K562 (cell line): ENCODE data around the gene SYNE1. TPM values are rescaled to one million over a fixed set of nuclear protein-coding genes. Genes with fewer than 3 reads are reported as not detected.

Experiments used
- BRF2 ChIP-seq: IDR thresholded peaks from 3 replicates; pipeline ENCODE4 v1.6.1; 2011; ENCODE audit warnings: borderline replicate concordance, mild to moderate bottlenecking; ENCODE audit not compliant: insufficient read length, insufficient read depth
- DEAF1 ChIP-seq: fragments of 450-650 bp; formaldehyde crosslinking; IDR thresholded peaks from 2 replicates; pipeline ENCODE4 v1.4.0; 2020; ENCODE audit warnings: mild to moderate bottlenecking, moderate library complexity
- E2F6 ChIP-seq, 2 experiments: IDR thresholded peaks; 2 replicates each; pipeline ENCODE4 v1.6.1; 2011; ENCODE audit warnings: borderline replicate concordance in 1 of 2, control low read depth in 1 of 2, low read depth in 1 of 2, low read length in 1 of 2, mild to moderate bottlenecking in 1 of 2, mixed read lengths in 1 of 2, moderate library complexity in 1 of 2; ENCODE audit not compliant: insufficient read depth in 1 of 2, insufficient read length in 1 of 2, poor library complexity in 1 of 2, severe bottlenecking in 1 of 2; ENCODE audit errors: extremely low read depth in 1 of 2
- E4F1 ChIP-seq: fragments of 250-450 bp; sonication (Bioruptor Pico); IDR thresholded peaks from 2 replicates; pipeline ENCODE4 v1.5.0; 2021; ENCODE audit warnings: mild to moderate bottlenecking, borderline replicate concordance
- FOXA1 ChIP-seq: fragments of 450-650 bp; IDR thresholded peaks from 2 replicates; pipeline ENCODE4 v1.6.1; 2016; ENCODE audit warnings: mild to moderate bottlenecking, borderline replicate concordance
- GATA2 ChIP-seq: sonication (generic); formaldehyde crosslinking; IDR thresholded peaks from 2 replicates; pipeline ENCODE4 v1.4.0; 2020; ENCODE audit warnings: mild to moderate bottlenecking, missing genetic modification reagents
- GTF2A2 ChIP-seq: IDR thresholded peaks from 2 replicates; pipeline ENCODE4 v1.6.1; 2016; ENCODE audit warnings: mild to moderate bottlenecking, missing genetic modification characterization, missing compliant biosample characterization
- NCOA6 ChIP-seq: fragments of 450-650 bp; IDR thresholded peaks from 2 replicates; pipeline ENCODE4 v1.6.1; 2017; ENCODE audit warnings: mild to moderate bottlenecking
- NFRKB ChIP-seq: fragments of 450-650 bp; IDR thresholded peaks from 2 replicates; pipeline ENCODE4 v1.6.1; 2016; ENCODE audit warnings: low read depth
- PBX2 ChIP-seq, 2 experiments: IDR thresholded peaks in 1 of 2; conservative IDR thresholded peaks in 1 of 2; 2 replicates each; pipeline ENCODE4 v1.6.1; 2016; ENCODE audit warnings: low read depth in 2 of 2, mild to moderate bottlenecking in 1 of 2, missing compliant biosample characterization in 1 of 2, missing genetic modification characterization in 1 of 2, moderate library complexity in 1 of 2
- SRF ChIP-seq, 2 experiments: fragments of 250-450, 450-650 bp in 1 of 2; sonication (Bioruptor Pico) in 1 of 2; sonication (generic) in 1 of 2; formaldehyde crosslinking; IDR thresholded peaks; 2 replicates each; pipeline versions ENCODE4 v1.5.0 to v1.5.1; 2020 to 2022; ENCODE audit warnings: mild to moderate bottlenecking in 1 of 2, missing genetic modification reagents in 1 of 2
- SRSF7 ChIP-seq: fragments of 200-400 bp; formaldehyde crosslinking; optimal IDR thresholded peaks from 2 replicates; pipeline ENCODE3; 2017; ENCODE audit warnings: mild to moderate bottlenecking, low read depth, low read length
- TBL1XR1 ChIP-seq, 2 experiments: IDR thresholded peaks; 2 replicates each; pipeline ENCODE4 v1.6.1; 2012; ENCODE audit warnings: improper control_type of control experiment in 2 of 2, low read length in 2 of 2, mild to moderate bottlenecking in 1 of 2
- TEAD1 ChIP-seq, 2 experiments: fragments of 450-650 bp in 1 of 2; sonication (generic) in 1 of 2; formaldehyde crosslinking; IDR thresholded peaks; 2 replicates each; pipeline versions ENCODE4 v1.4.0 to v1.8.0; 2020 to 2022; ENCODE audit warnings: mild to moderate bottlenecking in 2 of 2, missing genetic modification reagents in 1 of 2
- ZFP36 ChIP-seq: fragments of 150-350 bp; IDR thresholded peaks from 2 replicates; pipeline ENCODE4 v1.6.1; 2018; ENCODE audit warnings: low read length, low read depth; ENCODE audit not compliant: partially characterized antibody
- ZNF75A ChIP-seq: fragments of 450-650 bp; formaldehyde crosslinking; IDR thresholded peaks from 2 replicates; pipeline ENCODE4 v1.4.0; 2020; ENCODE audit warnings: mild to moderate bottlenecking
- polyA plus RNA-seq, 8 experiments: library from polyadenylated mRNA; depleted of rRNA in 4 of 8; stranded (reverse) in 5 of 8; unstranded in 3 of 8; fragments of >200 nt; fragmentation: Nextera tagmentation in 2 of 8; fragmentation: Illumina TruSeq in 1 of 8; extraction: Ambion mirVana in 2 of 8; extraction: Trizol in 1 of 8; gene quantifications; 2 replicates each; pipeline versions ENCODE4 v1.2.1 to v1.2.3, GENCODE V29; 2011 to 2014; ENCODE audit warnings: inconsistent platforms in 1 of 8, missing spikeins in 1 of 8
- total RNA-seq, 7 experiments: library from RNA; depleted of rRNA in 6 of 7; stranded (reverse); fragments of >200 nt in 6 of 7; fragmentation: Illumina TruSeq in 2 of 7; extraction: Trizol in 2 of 7; gene quantifications; 2 replicates each; pipeline versions ENCODE4 v1.2.1 to v1.2.3, GENCODE V29; 2011 to 2021; ENCODE audit warnings: low replicate concordance in 1 of 7

Gene SYNE1
- total and polyA plus RNA-seq, 9 of the 15 experiments (the other 6 are each of a cell fraction or from before 2014, with no cell fraction given): under 0.01 to 0.42 (median 0.08) TPM; not detected in 1

GRCh38 chr6:152301765-152302568, 335.2 kb downstream of the SYNE1 start (continued):
- TF ChIP-seq FOXA1: no peak
- TF ChIP-seq SRF (CRISPR knock-in tag; IDR thresholded peaks at IDR 0.05): peak in 1 of 2 experiments; percentile 31; a peak in 1 of 4 replicates
- TF ChIP-seq E4F1 (CRISPR knock-in tag): no peak
- TF ChIP-seq E2F6 (IDR thresholded peaks at IDR 0.05; ENCODE audit: borderline replicate concordance in 1 of 2, extremely low read depth in 1 of 2, insufficient read depth in 1 of 2, insufficient read length in 1 of 2, low read depth in 1 of 2, low read length in 1 of 2, poor library complexity in 1 of 2, severe bottlenecking in 1 of 2): peak in 1 of 2 experiments; percentile 56
- no peak for TF ChIP-seq NFRKB
- TF ChIP-seq GTF2A2 (tag): no peak
- no peak for TF ChIP-seq DEAF1 (CRISPR knock-in tag)
- TF ChIP-seq PBX2 (CRISPR knock-in tag; IDR thresholded peaks at IDR 0.05; ENCODE audit: low read depth): no peak
- TF ChIP-seq PBX2 (tag; conservative IDR thresholded peaks at IDR 0.05; ENCODE audit: low read depth): no peak
- no peak for TF ChIP-seq ZNF75A (CRISPR knock-in tag)
- no peak for TF ChIP-seq BRF2
- TF ChIP-seq ZFP36: no peak
- TF ChIP-seq GATA2: no peak
- no peak for TF ChIP-seq SRSF7
- no peak for TF ChIP-seq NCOA6
- TF ChIP-seq TEAD1 (CRISPR knock-in tag; IDR thresholded peaks at IDR 0.05): no peak
- TF ChIP-seq TBL1XR1 (IDR thresholded peaks at IDR 0.05; ENCODE audit: low read length in 2 of 2): no peak
